SK-N-MC (cell line): ENCODE data around the gene NRXN3.

ENCODE experiments used
- EZH2 ChIP-seq: fragments of 200-600 bp; sonication (generic); IDR thresholded peaks from one replicate; pipeline ENCODE4 v1.6.1; 2017; ENCODE audit warnings: antibody characterized with exemption
- FOXP2 ChIP-seq: optimal IDR thresholded peaks from 2 replicates; pipeline ENCODE3; 2011; ENCODE audit warnings: mild to moderate bottlenecking, moderate library complexity; ENCODE audit not compliant: insufficient read depth; ENCODE audit errors: extremely low read length, control extremely low read depth

DNA sequence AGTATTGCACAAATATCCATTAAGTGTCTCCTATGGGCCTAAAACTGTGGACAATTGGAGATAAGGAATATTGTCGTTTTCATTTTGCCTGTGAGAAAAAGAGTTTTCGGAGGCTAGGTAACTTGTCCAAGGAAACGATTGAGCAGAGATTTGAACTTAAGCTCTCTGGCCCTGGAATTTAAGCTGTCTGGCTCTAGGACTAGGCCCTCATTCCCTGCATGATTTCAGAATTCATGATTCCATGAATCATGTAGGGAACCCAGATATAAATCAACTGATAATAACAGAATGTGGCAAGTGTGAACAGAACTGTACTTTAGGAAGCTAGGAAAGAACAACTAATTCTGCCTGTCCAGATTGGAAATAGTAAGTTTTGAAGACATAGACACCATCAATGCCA lies 1100.2 kb downstream of the NRXN3 start:
- TF ChIP-seq FOXP2 (no peak), EZH2 (no peak)
